ENCODE results near the gene APEH. TPM values are rescaled to one million over a fixed set of nuclear protein-coding genes. Genes with fewer than 3 reads are reported as not detected.

The APEH gene
- total RNA-seq, 2 donors from 2014 or later, result 58.7 to 67.7 TPM

GRCh38 chr3:49711489-49711888 is 37.3 kb downstream of the APEH start:
- H3K27me3 ChIP-seq, result no peaks in the 10 kb centered on the region
- no peaks in the 10 kb centered on the region for H3K4me1 ChIP-seq
- WGBS, 2 donors, result 91 to 94% methylated on average over 4 to 5 of the region's 5 CpGs
- intact Hi-C loops (cut with DNase I), result no loop called here
- TF ChIP-seq CTCF (IDR thresholded peaks at IDR 0.05), result no peak
- TF ChIP-seq POLR2A (IDR thresholded peaks at IDR 0.05), result no peak
- ATAC-seq (no peak), DNase-seq (no peak)
- H3K9me3 ChIP-seq, result no peaks in the 10 kb centered on the region
- no peak overlapping the region for H3K4me3 ChIP-seq
- H3K27ac ChIP-seq, result no peak overlapping the region
- no peaks in the 10 kb centered on the region for H3K36me3 ChIP-seq (replicated peaks in 1 of 2; ENCODE audit: insufficient read depth in 1 of 2, low read depth in 2 of 2)

GRCh38 chr3:49712166-49712565 is 38.0 kb downstream of the APEH start:
- H3K27me3 ChIP-seq, result no peaks in the 10 kb centered on the region
- H3K27ac ChIP-seq, result no peak overlapping the region
- no peak for ATAC-seq
- TF ChIP-seq CTCF (IDR thresholded peaks at IDR 0.05) (no peak), POLR2A (IDR thresholded peaks at IDR 0.05) (no peak)
- no peak overlapping the region for H3K4me3 ChIP-seq
- H3K4me1 ChIP-seq, result no peaks in the 10 kb centered on the region
- 89% methylated on average over 8 to 11 of the region's 11 CpGs for WGBS, 2 donors
- intact Hi-C loops (cut with DNase I), result no loop called here
- H3K36me3 ChIP-seq (replicated peaks in 1 of 2; ENCODE audit: insufficient read depth in 1 of 2, low read depth in 2 of 2), result no peaks in the 10 kb centered on the region
- no peak for DNase-seq
- H3K9me3 ChIP-seq, result no peaks in the 10 kb centered on the region

GRCh38 chr3:49712631-49713317 is 38.6 kb downstream of the APEH start:
- no peaks in the 10 kb centered on the region for H3K36me3 ChIP-seq (replicated peaks in 1 of 2; ENCODE audit: insufficient read depth in 1 of 2, low read depth in 2 of 2)
- 66 to 67% methylated on average over 4 to 7 of the region's 7 CpGs for WGBS, 2 donors

DNA sequence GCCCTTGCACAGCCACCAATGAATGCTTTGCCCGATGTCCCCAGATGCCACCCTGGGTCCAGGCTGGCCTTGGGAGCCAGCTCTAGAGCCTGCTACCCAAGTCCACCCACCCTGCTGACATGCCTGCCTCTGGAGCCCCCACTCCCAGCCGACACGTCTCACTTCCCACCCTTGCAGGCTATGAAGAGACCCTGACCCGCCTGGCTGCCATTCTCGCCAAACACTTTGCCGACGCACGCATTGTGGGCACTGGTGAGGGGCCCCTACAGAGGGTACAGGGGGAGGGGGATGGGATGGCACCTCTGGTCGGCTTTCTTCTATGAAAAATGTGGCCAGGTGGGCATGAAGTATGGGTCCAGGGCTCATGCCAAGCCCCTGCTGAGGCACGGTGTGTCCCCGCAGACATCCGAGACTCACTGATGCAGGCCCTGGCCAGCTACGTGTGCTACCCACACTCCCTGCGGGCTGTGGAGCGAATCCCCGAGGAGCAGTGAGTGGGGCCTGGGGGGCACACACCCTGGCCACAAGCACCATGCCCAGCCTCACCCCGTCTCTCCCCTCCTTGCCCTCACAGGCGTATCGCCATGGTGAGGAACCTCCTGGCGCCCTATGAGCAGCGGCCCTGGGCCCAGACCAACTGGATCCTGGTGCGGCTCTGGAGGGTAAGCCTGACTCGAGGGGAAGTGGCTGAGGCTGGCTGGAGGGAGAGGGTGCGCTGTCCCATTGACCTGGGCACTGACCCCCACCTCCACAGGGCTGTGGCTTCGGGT is 39.4 kb downstream of the APEH start:
- ATAC-seq, result no peak
- Histone ChIP-seq H3K4me1 (peaks cover 2% of the 10 kb centered on the region), H3K4me3 (no peak overlapping the region), H3K27me3 (no peaks in the 10 kb centered on the region), H3K9me3 (no peaks in the 10 kb centered on the region), H3K27ac (no peak overlapping the region), H3K36me3 (replicated peaks in 1 of 2; ENCODE audit: insufficient read depth in 1 of 2, low read depth in 2 of 2) (no peaks in the 10 kb centered on the region)
- 93 to 94% methylated on average over 6 to 23 of the region's 25 CpGs for WGBS, 2 donors
- TF ChIP-seq CTCF (IDR thresholded peaks at IDR 0.05), result no peak
- TF ChIP-seq POLR2A (IDR thresholded peaks at IDR 0.05), result no peak
- intact Hi-C loops (cut with DNase I), result no loop called here
- peak in 1 of 4 donors; percentile 11 for DNase-seq

More at GRCh38 chr3:49712631-49713317, 38.6 kb downstream of the APEH start:
- H3K9me3 ChIP-seq, result no peaks in the 10 kb centered on the region
- H3K4me3 ChIP-seq, result no peak overlapping the region
- no peak overlapping the region for H3K27ac ChIP-seq
- DNase-seq (no peak), ATAC-seq (no peak)
- intact Hi-C loops (cut with DNase I), result no loop called here
- H3K27me3 ChIP-seq, result no peaks in the 10 kb centered on the region
- TF ChIP-seq POLR2A (IDR thresholded peaks at IDR 0.05) (no peak), CTCF (IDR thresholded peaks at IDR 0.05) (no peak)
- H3K4me1 ChIP-seq, result no peaks in the 10 kb centered on the region

Data from body of pancreas (tissue), 4 donors.